GM12878 (cell line): ENCODE data around the gene CC2D1A. TPM values are rescaled to one million over a fixed set of nuclear protein-coding genes. Genes with fewer than 3 reads are reported as not detected.

Experiments used
- ATAC-seq: fragments of 200-7000 bp; cut with Tn5 transposase; 3 replicates; pipeline ENCODE4 v1.9.1; 2020; ENCODE audit warnings: mild to moderate bottlenecking, moderate library complexity
- BruUV-seq: library from RNA; stranded (reverse); fragments of 400-500 nt; replicated peaks from 2 replicates; lab custom pipeline; 2021; lab: Mats Ljungman, UMichigan
- CTCF ChIA-PET: fragments of 300-600 bp; sonication (Branson Sonifier 250); formaldehyde crosslinking; extraction: SDS; loops from one replicate; lab custom pipeline; 2021; ENCODE audit warnings: inconsistent platforms; lab: Yijun Ruan, JAX
- POLR2A ChIA-PET: fragments of 350-600 bp; formaldehyde crosslinking; extraction: SDS; loops from one replicate; lab custom pipeline; 2021; ENCODE audit warnings: inconsistent platforms; lab: Charles Lee
- RAD21 ChIA-PET: fragments of 300-600 bp; sonication (Branson Sonifier 250); formaldehyde crosslinking; loops from one replicate; lab custom pipeline; 2023; ENCODE audit warnings: antibody characterized with exemption; ENCODE audit not compliant: unreplicated experiment; lab: Charles Lee
- SMC1A ChIA-PET: fragments of 300-600 bp; sonication (Branson Sonifier 250); formaldehyde crosslinking; loops from one replicate; lab custom pipeline; 2023; ENCODE audit not compliant: unreplicated experiment, uncharacterized antibody; lab: Charles Lee
- DNase-seq: peaks from one replicate; pipeline ENCODE4 v3.0.0-alpha.2; 2011; ENCODE audit warnings: low read depth, low spot score
- FAIRE-seq: peaks from 3 replicates; lab custom pipeline; 2011; peaks lifted over from hg19 to GRCh38; lab: Jason Lieb, UNC
- H2AFZ ChIP-seq: 2 replicates; pipeline ENCODE4 v1.6.0; 2011; ENCODE audit warnings: low read depth, low read length, control low read depth; ENCODE audit not compliant: control insufficient read depth
- H3K27ac ChIP-seq: 2 replicates; pipeline ENCODE4 v1.5.1; 2011; ENCODE audit warnings: control low read depth; ENCODE audit not compliant: control insufficient read depth, insufficient read depth
- H3K27me3 ChIP-seq, 2 experiments: replicated peaks in 1 of 2; 2 replicates each; pipeline versions ENCODE4 v1.6.0 to v1.6.1; 2011; ENCODE audit warnings: low read length in 1 of 2; ENCODE audit not compliant: control insufficient read depth in 2 of 2, insufficient read depth in 2 of 2
- H3K36me3 ChIP-seq, 2 experiments: 2 replicates each; pipeline ENCODE4 v1.5.1; 2011; ENCODE audit warnings: low read length in 1 of 2; ENCODE audit not compliant: control insufficient read depth in 2 of 2, insufficient read depth in 2 of 2
- H3K4me1 ChIP-seq: 2 replicates; pipeline ENCODE4 v1.6.1; 2011; ENCODE audit warnings: mild to moderate bottlenecking, low read length, moderate library complexity, mixed read lengths; ENCODE audit not compliant: control insufficient read depth, insufficient read depth
- H3K4me2 ChIP-seq: 2 replicates; pipeline ENCODE4 v1.6.0; 2011; ENCODE audit warnings: control low read depth; ENCODE audit not compliant: control insufficient read depth, insufficient read depth
- H3K4me3 ChIP-seq: fragments of 200-600 bp; sonication (generic); 2 replicates; pipeline ENCODE4 v1.5.1; 2016
- H3K79me2 ChIP-seq: 2 replicates; pipeline ENCODE4 v1.6.0; 2011; ENCODE audit warnings: low read length; ENCODE audit not compliant: control insufficient read depth, insufficient read depth
- H3K9ac ChIP-seq: 2 replicates; pipeline ENCODE4 v1.8.0; 2011; ENCODE audit warnings: low read length, control low read depth, mixed read lengths; ENCODE audit not compliant: control insufficient read depth, insufficient read depth
- H3K9me3 ChIP-seq: replicated peaks from 3 replicates; pipeline ENCODE4 v1.5.1; 2011; ENCODE audit warnings: mild to moderate bottlenecking, low read length; ENCODE audit not compliant: control insufficient read depth, insufficient read depth
- H4K20me1 ChIP-seq: 2 replicates; pipeline ENCODE4 v1.6.0; 2011; ENCODE audit not compliant: control insufficient read depth, insufficient read depth
- CREM ChIP-seq: IDR thresholded peaks from 2 replicates; pipeline ENCODE4 v1.6.1; 2014; ENCODE audit warnings: antibody characterized with exemption, low read depth
- CTCF ChIP-seq, 3 experiments: IDR thresholded peaks in 2 of 3; conservative IDR thresholded peaks in 1 of 3; 2 replicates each; pipeline ENCODE4 v1.5.1; 2011; ENCODE audit warnings: low read depth in 3 of 3, low read length in 3 of 3, mild to moderate bottlenecking in 3 of 3, control low read depth in 2 of 3, moderate library complexity in 2 of 3, inconsistent platforms in 1 of 3, mixed read lengths in 1 of 3; ENCODE audit not compliant: control insufficient read depth in 2 of 3, insufficient read depth in 1 of 3; ENCODE audit errors: extremely low read depth in 1 of 3
- KLF5 ChIP-seq: fragments of 450-650 bp; IDR thresholded peaks from 2 replicates; pipeline ENCODE4 v1.6.1; 2014; ENCODE audit warnings: mild to moderate bottlenecking; ENCODE audit not compliant: partially characterized antibody
- POLR2A ChIP-seq: IDR thresholded peaks from 2 replicates; pipeline ENCODE4 v1.6.1; 2011; ENCODE audit warnings: low read depth, mild to moderate bottlenecking, low read length
- POLR2AphosphoS5 ChIP-seq: IDR thresholded peaks from 2 replicates; pipeline ENCODE4 v1.6.1; 2011; ENCODE audit warnings: mild to moderate bottlenecking, low read length, inconsistent platforms
- WGBS: methylation state at CpG from one replicate; pipeline ENCODE4 v1.1.6; 2016; ENCODE audit warnings: low lambda C conversion rate; ENCODE audit not compliant: insufficient replicate concordance, insufficient coverage; ENCODE audit errors: missing lambda C conversion rate; 5-methylcytosine and 5-hydroxymethylcytosine counted together
- in situ Hi-C: fragments of 300-500 bp; cut with MboI; formaldehyde crosslinking; loops from 9 replicates; pipeline ENCODE4 v1.14.3; 2018; ENCODE audit warnings: mixed read lengths
- intact Hi-C: fragments of 100-400 bp; cut with micrococcal nuclease; formaldehyde crosslinking; loops from one replicate; pipeline ENCODE4 v1.14.2; 2022; ENCODE audit not compliant: unreplicated experiment
- polyA plus RNA-seq, 11 experiments: library from polyadenylated mRNA; depleted of rRNA in 4 of 11; unstranded in 6 of 11; stranded (reverse) in 5 of 11; fragments of >200 nt; fragmentation: Nextera tagmentation in 4 of 11; fragmentation: Illumina TruSeq in 1 of 11; extraction: Ambion mirVana in 4 of 11; extraction: Trizol in 1 of 11; gene quantifications; 1 replicate in 1 of 11; 2 replicates in 10 of 11; pipeline versions ENCODE4 v1.2.1 to v1.2.3, GENCODE V29; 2011 to 2016; ENCODE audit warnings: inconsistent platforms in 2 of 11, missing spikeins in 2 of 11, low read depth in 1 of 11
- total RNA-seq, 4 experiments: library from RNA; depleted of rRNA in 3 of 4; stranded (reverse); fragments of >200 nt in 3 of 4; fragmentation: Illumina TruSeq in 1 of 4; extraction: Trizol in 1 of 4; gene quantifications; 2 replicates each; pipeline versions ENCODE4 v1.2.1 to v1.2.3, GENCODE V29; 2013 to 2021

Gene CC2D1A
- total and polyA plus RNA-seq, 10 of the 15 experiments (the other 5 are each of a cell fraction or from before 2014, with no cell fraction given) = 0.13 to 36.1 (median 16.1) TPM

DNA sequence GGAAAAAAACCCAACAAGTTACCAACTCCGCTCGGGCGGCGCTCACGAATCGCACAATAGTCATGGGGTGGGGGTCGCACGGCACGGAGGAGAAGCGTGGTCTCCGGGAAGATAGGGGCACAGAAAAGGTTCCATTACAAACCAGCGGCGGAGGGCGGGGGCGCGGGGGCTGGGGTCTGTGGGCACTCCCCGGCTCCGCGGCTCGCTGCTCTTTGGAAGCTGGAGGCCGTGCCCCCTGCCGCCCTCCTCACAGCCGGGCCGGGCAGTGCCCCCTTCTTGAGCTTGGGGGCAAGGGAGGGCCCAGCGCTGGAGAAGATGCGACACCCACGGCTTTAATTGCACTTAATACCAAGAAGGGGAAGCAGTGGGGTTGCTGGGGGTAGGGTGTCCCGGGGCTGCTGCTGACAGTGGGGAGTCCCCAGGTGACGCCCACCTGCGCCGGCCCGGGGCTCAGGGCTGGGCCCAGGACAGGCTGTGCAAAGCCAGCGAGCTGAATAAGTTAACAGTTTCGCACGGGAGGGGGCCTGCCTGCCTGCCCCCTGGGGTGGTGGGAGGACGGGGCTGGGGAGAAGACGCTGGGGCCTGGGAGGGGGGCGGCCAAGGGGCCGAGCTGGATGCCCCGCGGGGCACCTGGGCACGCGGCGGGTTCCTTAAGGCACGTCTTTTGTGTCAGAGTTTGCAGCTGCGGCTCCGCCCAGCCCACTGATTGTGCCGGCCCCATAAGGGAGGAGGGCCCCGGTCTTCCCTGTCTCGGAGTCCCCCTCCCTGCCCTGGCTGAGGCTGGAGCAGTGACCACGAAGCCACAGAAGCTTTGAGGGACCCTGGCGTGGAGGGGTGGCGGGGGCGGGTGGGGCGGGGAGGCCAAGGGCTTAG is 56.1 kb downstream of the CC2D1A start:
- ChIA-PET SMC1A (no interaction called here), POLR2A (no interaction called here), CTCF (no interaction called here), RAD21 (interaction anchor here (1.0 kb wide), 1 partner anchor 91 kb away, joined by 3 read pairs; no protein-coding TSS in a partner anchor)
- DNase-seq = no peak
- no peak overlapping the region for H3K9ac ChIP-seq
- H3K79me2 ChIP-seq = no peaks in the 10 kb centered on the region
- no TSS peak for BruUV-seq
- in situ Hi-C loops (no loop called here), intact Hi-C loops (no loop called here)
- no peak overlapping the region for H3K27ac ChIP-seq
- H3K4me3 ChIP-seq = no peak overlapping the region
- no peak for FAIRE-seq
- WGBS = 93% methylated on average over 51 of the region's 55 CpGs
- H3K27me3 ChIP-seq = no peaks in the 10 kb centered on the region
- peak; percentile 28; the same call in 1 of the 3 replicates for ATAC-seq
- H3K4me2 ChIP-seq = no peak overlapping the region
- H3K4me1 ChIP-seq = no peaks in the 10 kb centered on the region
- H3K36me3 ChIP-seq = peaks cover 0 to 20% of the 10 kb centered on the region in 2 experiments; a peak in 3 of 4 replicates
- no peaks in the 10 kb centered on the region for H3K9me3 ChIP-seq
- no peaks in the 10 kb centered on the region for H4K20me1 ChIP-seq
- H2AFZ ChIP-seq = no peak overlapping the region
- TF ChIP-seq KLF5 (no peak), POLR2AphosphoS5 (0 out of 2 replicates have a peak, but pooled peaks have one; percentile 27), POLR2A (peak; percentile 14; the same call in 1 of the 2 replicates), CREM (no peak)

DNA sequence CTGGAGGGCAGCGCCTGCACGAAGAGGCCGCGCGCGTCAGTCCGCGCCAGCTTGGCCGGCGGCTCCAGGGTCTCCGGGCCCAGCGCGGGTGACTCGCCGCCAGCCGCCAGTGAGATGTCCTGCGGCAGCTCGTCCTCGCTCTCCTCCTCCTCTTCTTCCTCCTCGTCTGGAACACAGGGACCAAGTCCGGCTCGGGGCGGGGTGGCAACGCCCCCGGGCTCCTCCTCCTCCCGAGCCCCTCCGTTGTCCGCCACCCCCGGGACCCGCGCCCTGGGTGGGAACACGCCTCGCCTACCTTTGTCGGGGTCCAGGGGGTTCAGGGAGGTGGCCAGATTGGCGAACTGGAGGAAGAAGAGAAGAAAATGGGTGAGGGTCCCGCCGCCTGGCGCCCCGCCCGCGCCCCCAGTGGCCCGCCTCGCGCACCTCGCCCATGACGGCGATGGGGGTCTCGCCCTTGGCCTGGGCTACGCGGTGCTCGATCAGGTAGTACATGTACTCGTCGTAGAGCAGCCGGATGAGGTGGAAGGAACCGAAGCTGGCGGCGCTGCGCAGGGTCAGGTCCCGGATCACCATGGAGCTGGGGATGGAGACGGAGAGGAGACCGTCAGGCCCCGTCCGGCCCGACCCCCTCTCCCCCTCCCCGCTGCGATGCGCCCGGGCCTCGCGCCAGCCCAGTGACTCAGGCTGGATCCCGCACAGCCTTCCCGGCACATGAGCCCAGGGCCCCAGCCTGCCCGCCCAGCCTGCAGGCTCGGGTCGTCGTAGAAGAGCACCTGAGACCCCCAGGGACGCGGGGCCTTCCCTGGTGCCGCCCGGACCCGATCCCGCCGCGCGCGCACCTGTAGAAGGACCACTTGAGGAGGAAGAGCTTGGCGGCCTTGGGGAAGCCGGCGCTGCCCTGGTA is 57.0 kb downstream of the CC2D1A start:
- Histone ChIP-seq H3K27me3 (no peaks in the 10 kb centered on the region), H4K20me1 (no peaks in the 10 kb centered on the region), H3K9ac (no peak overlapping the region), H3K36me3 (peaks cover 0 to 16% of the 10 kb centered on the region in 2 experiments; a peak in 3 of 4 replicates), H3K9me3 (no peaks in the 10 kb centered on the region), H3K4me3 (no peak overlapping the region), H3K4me2 (no peak overlapping the region), H3K79me2 (no peaks in the 10 kb centered on the region), H3K27ac (no peak overlapping the region), H3K4me1 (no peaks in the 10 kb centered on the region), H2AFZ (no peak overlapping the region)
- no TSS peak for BruUV-seq
- DNase-seq (no peak), FAIRE-seq (no peak), ATAC-seq (no peak)
- CTCF ChIA-PET = no interaction called here
- in situ Hi-C loops (no loop called here), intact Hi-C loops (no loop called here)
- 97% methylated on average over 75 of the region's 89 CpGs for WGBS
- POLR2A ChIA-PET = no interaction called here
- SMC1A ChIA-PET = no interaction called here
- TF ChIP-seq CTCF (IDR thresholded peaks at IDR 0.05 in 2 of 3, conservative IDR thresholded peaks at IDR 0.05 in 1 of 3; ENCODE audit: control insufficient read depth in 2 of 3, extremely low read depth in 1 of 3, insufficient read depth in 1 of 3, low read depth in 3 of 3, low read length in 3 of 3) (no peak), POLR2A (peak; percentile 39)
- RAD21 ChIA-PET = no interaction called here
